ENCODE data around the gene PARP16.

DNA sequence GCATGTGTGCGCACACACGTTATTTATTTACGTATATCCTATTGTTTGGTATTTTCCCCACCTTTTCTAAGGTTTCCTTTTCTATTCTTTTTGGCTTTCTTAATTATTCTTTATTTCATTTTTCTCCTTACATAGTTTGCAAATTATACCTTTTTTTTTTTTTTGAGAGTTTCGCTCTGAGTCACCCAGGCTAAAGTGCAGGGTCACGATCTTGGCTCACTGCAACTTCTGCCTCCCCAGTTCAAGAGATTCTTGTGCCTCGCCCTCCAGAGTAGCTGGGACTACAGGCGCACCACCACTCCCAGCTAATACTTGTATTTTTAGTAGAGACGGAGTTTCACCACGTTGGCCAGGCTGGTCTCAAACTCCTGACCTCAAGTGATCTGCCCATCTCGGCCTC lies 55.4 kb downstream of the PARP16 start:
- TF ChIP-seq, protein P1, sequence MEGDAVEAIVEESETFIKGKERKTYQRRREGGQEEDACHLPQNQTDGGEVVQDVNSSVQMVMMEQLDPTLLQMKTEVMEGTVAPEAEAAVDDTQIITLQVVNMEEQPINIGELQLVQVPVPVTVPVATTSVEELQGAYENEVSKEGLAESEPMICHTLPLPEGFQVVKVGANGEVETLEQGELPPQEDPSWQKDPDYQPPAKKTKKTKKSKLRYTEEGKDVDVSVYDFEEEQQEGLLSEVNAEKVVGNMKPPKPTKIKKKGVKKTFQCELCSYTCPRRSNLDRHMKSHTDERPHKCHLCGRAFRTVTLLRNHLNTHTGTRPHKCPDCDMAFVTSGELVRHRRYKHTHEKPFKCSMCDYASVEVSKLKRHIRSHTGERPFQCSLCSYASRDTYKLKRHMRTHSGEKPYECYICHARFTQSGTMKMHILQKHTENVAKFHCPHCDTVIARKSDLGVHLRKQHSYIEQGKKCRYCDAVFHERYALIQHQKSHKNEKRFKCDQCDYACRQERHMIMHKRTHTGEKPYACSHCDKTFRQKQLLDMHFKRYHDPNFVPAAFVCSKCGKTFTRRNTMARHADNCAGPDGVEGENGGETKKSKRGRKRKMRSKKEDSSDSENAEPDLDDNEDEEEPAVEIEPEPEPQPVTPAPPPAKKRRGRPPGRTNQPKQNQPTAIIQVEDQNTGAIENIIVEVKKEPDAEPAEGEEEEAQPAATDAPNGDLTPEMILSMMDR (IDR thresholded peaks at IDR 0.05 in 8 of 11, conservative IDR thresholded peaks at IDR 0.05 in 3 of 11): no peak
- TF ChIP-seq POLR2A (IDR thresholded peaks at IDR 0.05) (no peak), POLR2AphosphoS5 (IDR thresholded peaks at IDR 0.05) (no peak)
